CD4-positive, alpha-beta T cell (primary cell): ENCODE measurements around the gene OPRM1. TPM values are rescaled to one million over a fixed set of nuclear protein-coding genes. Genes with fewer than 3 reads are reported as not detected.
"Not testable (repeated sequence)": the region's sequence is repeated elsewhere in the genome, so short reads cannot be mapped to it uniquely, and the experiment has no call there.

Source experiments
- ATAC-seq: fragments of 200-7000 bp; cut with Tn5 transposase; one replicate; pipeline ENCODE4 v1.10.0; 2022; ENCODE audit warnings: mild to moderate bottlenecking; ENCODE audit not compliant: poor library complexity
- CTCF ChIA-PET: fragments of 350-600 bp; sonication (Branson Sonifier 250); formaldehyde crosslinking; loops from one replicate; lab custom pipeline; 2021; ENCODE audit warnings: antibody characterized with exemption, inconsistent platforms; lab: Charles Lee
- POLR2A ChIA-PET: fragments of 350-600 bp; sonication (Branson Sonifier 250); formaldehyde crosslinking; loops from one replicate; lab custom pipeline; 2021; ENCODE audit warnings: antibody characterized with exemption, inconsistent platforms; lab: Charles Lee
- DNase-seq, 14 experiments: peaks; one replicate each; pipeline ENCODE4 v3.0.0-alpha.2; 2013 to 2020; ENCODE audit warnings: mixed read lengths in 2 of 14
- H3K27ac ChIP-seq, 2 donors: one replicate each; pipeline versions ENCODE4 v1.5.1 to v1.7.0; 2013; ENCODE audit warnings: low read length in 2 of 2, low read depth in 1 of 2, mild to moderate bottlenecking in 1 of 2
- H3K27me3 ChIP-seq, 2 experiments: 1 replicate in 1 of 2; 2 replicates in 1 of 2; pipeline versions ENCODE4 v1.6.1 to v1.7.0; 2013; ENCODE audit warnings: low read length in 2 of 2, control low read depth in 1 of 2, mild to moderate bottlenecking in 1 of 2, moderate library complexity in 1 of 2; ENCODE audit not compliant: insufficient read depth in 2 of 2, control insufficient read depth in 1 of 2
- H3K36me3 ChIP-seq: one replicate; pipeline ENCODE4 v1.6.1; 2013; ENCODE audit warnings: low read length, control low read depth; ENCODE audit not compliant: insufficient read depth
- H3K4me1 ChIP-seq: one replicate; pipeline ENCODE4 v1.6.1; 2013; ENCODE audit warnings: low read length, control low read depth; ENCODE audit not compliant: insufficient read depth
- H3K4me3 ChIP-seq: one replicate; pipeline ENCODE4 v1.5.1; 2013; ENCODE audit warnings: mild to moderate bottlenecking, low read length, moderate library complexity
- H3K9me3 ChIP-seq, 2 experiments: 1 replicate in 1 of 2; 2 replicates in 1 of 2; pipeline versions ENCODE4 v1.6.1 to v1.7.0; 2013; ENCODE audit warnings: low read length in 2 of 2, mild to moderate bottlenecking in 2 of 2, control low read depth in 1 of 2, moderate library complexity in 1 of 2; ENCODE audit not compliant: control insufficient read depth in 1 of 2, insufficient read depth in 1 of 2
- H3K27ac Mint-ChIP-seq: one replicate; pipeline ENCODE4 v1.8.0; 2020; ENCODE audit warnings: mixed read lengths
- H3K27me3 Mint-ChIP-seq: one replicate; pipeline ENCODE4 v1.8.0; 2021; ENCODE audit warnings: mixed read lengths
- H3K36me3 Mint-ChIP-seq: one replicate; pipeline ENCODE4 v1.8.0; 2021; ENCODE audit warnings: low read depth, mixed read lengths
- H3K4me1 Mint-ChIP-seq: one replicate; pipeline ENCODE4 v1.8.0; 2021; ENCODE audit warnings: low read depth, mixed read lengths
- H3K4me3 Mint-ChIP-seq: one replicate; pipeline ENCODE4 v1.8.0; 2020; ENCODE audit warnings: mild to moderate bottlenecking, mixed read lengths
- H3K9me3 Mint-ChIP-seq: one replicate; pipeline ENCODE4 v1.8.0; 2020; ENCODE audit warnings: mixed read lengths
- intact Hi-C, 2 experiments: fragments of 100-400 bp; cut with DNase I in 1 of 2; cut with micrococcal nuclease in 1 of 2; formaldehyde crosslinking; loops; one replicate each; pipeline versions ENCODE4 v1.15.1 to v1.9.0; 2023 to 2025; cut with DNase I, micrococcal nuclease
- total RNA-seq, 174 experiments: library from RNA in 2 of 174; stranded (reverse) in 2 of 174; gene quantifications; one replicate each; pipeline ENCODE4 v1.2.3 and lab custom pipeline; 2021 to 2026
- TF ChIP-seq, protein P1 (sequence below): fragments of 200-600 bp; IDR thresholded peaks from one replicate; pipeline ENCODE4 v1.8.0; 2022; ENCODE audit warnings: antibody characterized with exemption, mild to moderate bottlenecking

OPRM1 gene
- total RNA-seq, 2 experiments from 2014 or later, result not detected

DNA sequence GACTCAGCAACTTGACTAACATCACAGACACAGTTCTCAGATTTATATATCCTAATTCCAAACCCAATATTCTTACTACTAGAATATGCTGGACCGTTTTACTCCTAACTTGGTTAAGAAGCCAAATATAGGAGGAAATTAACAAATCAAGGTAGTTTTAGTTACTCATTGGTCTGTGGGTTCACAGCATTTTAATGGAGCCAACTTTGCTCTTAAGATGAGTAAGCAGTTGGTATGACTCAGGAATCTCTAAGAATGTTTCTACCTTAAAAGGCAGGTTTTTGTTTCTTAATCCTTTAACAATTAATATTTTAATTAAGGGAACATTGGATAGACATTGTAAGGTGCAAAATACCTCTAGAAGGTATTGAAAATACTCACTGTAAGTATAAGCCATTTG is 31.6 kb downstream of the OPRM1 start:
- TF ChIP-seq, protein P1, sequence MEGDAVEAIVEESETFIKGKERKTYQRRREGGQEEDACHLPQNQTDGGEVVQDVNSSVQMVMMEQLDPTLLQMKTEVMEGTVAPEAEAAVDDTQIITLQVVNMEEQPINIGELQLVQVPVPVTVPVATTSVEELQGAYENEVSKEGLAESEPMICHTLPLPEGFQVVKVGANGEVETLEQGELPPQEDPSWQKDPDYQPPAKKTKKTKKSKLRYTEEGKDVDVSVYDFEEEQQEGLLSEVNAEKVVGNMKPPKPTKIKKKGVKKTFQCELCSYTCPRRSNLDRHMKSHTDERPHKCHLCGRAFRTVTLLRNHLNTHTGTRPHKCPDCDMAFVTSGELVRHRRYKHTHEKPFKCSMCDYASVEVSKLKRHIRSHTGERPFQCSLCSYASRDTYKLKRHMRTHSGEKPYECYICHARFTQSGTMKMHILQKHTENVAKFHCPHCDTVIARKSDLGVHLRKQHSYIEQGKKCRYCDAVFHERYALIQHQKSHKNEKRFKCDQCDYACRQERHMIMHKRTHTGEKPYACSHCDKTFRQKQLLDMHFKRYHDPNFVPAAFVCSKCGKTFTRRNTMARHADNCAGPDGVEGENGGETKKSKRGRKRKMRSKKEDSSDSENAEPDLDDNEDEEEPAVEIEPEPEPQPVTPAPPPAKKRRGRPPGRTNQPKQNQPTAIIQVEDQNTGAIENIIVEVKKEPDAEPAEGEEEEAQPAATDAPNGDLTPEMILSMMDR, result no peak
- H3K36me3 Mint-ChIP-seq, result no peaks in the 10 kb centered on the region
- POLR2A ChIA-PET, result no interaction called here
- Histone ChIP-seq H3K4me3 (no peak overlapping the region), H3K4me1 (no peaks in the 10 kb centered on the region), H3K9me3 (no peaks in the 10 kb centered on the region), H3K27me3 (peaks cover 0 to 4% of the 10 kb centered on the region in 2 experiments), H3K36me3 (no peaks in the 10 kb centered on the region), H3K27ac (no peak overlapping the region)
- CTCF ChIA-PET, result no interaction called here
- H3K4me1 Mint-ChIP-seq, result no peaks in the 10 kb centered on the region
- ATAC-seq, result no peak
- intact Hi-C loops, result no loop called here
- H3K27me3 Mint-ChIP-seq, result peaks cover 26% of the 10 kb centered on the region
- no peak for DNase-seq
- H3K4me3 Mint-ChIP-seq, result no peak overlapping the region
- no peaks in the 10 kb centered on the region for H3K9me3 Mint-ChIP-seq
- H3K27ac Mint-ChIP-seq, result no peak overlapping the region

DNA sequence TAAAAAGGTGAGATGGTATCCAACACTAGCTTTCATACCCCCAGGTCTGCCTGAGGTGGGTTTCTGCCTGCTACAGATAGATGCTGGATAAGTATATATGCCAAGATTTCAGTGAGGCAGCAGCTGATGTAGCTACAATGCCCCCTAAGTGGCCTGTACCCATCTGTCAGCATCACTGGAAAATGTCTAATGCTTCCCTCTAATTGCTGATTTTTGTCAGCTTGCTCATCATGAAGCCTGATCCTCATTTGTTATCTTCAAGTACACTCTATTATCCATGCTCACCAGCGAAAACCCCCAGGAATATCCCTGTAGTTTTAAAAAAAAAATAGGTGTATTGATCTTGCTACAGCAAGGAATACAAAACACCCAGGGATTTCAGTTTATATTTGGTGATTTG is 32.2 kb downstream of the OPRM1 start:
- no peak overlapping the region for H3K4me3 ChIP-seq
- intact Hi-C loops, result no loop called here
- Mint-ChIP-seq H3K4me1 (no peaks in the 10 kb centered on the region), H3K27me3 (peaks cover 26% of the 10 kb centered on the region), H3K27ac (no peak overlapping the region), H3K9me3 (no peaks in the 10 kb centered on the region), H3K4me3 (no peak overlapping the region), H3K36me3 (no peaks in the 10 kb centered on the region)
- no peak overlapping the region for H3K27ac ChIP-seq
- peaks cover 0 to 4% of the 10 kb centered on the region in 2 experiments for H3K27me3 ChIP-seq
- TF ChIP-seq, protein P1, result no peak
- no peak for DNase-seq
- ChIA-PET POLR2A (no interaction called here), CTCF (no interaction called here)
- H3K9me3 ChIP-seq, result no peaks in the 10 kb centered on the region
- no peaks in the 10 kb centered on the region for H3K4me1 ChIP-seq
- H3K36me3 ChIP-seq, result no peaks in the 10 kb centered on the region
- no peak for ATAC-seq

DNA sequence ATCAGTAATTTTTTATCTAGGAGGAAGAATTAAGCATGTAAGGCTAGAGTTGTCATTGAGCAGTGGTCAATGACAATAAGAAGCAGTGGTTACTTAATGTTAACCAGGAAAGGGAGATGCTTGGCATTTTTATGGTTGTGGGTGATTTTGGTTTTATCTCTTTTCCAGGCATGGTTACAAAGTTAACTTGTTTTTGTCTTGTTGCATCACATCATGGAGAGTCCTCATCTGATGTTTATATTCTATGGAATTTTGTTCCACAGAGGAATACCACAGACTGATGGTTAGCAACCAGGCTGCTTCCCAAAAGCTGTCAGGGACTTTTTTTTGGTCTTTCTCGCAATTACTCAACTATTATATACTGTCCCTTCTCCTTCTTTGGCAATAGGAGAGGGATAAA is 32.7 kb downstream of the OPRM1 start:
- Mint-ChIP-seq H3K4me3 (no peak overlapping the region), H3K36me3 (no peaks in the 10 kb centered on the region), H3K9me3 (no peaks in the 10 kb centered on the region), H3K4me1 (no peaks in the 10 kb centered on the region), H3K27ac (no peak overlapping the region), H3K27me3 (peaks cover 30% of the 10 kb centered on the region)
- Histone ChIP-seq H3K36me3 (no peaks in the 10 kb centered on the region), H3K27ac (no peak overlapping the region), H3K9me3 (no peaks in the 10 kb centered on the region), H3K4me3 (no peak overlapping the region), H3K27me3 (peaks cover 0 to 4% of the 10 kb centered on the region in 2 experiments), H3K4me1 (no peaks in the 10 kb centered on the region)
- TF ChIP-seq, protein P1, result no peak
- CTCF ChIA-PET, result no interaction called here
- no peak for DNase-seq
- ATAC-seq, result no peak
- POLR2A ChIA-PET, result no interaction called here
- intact Hi-C loops, result no loop called here

DNA sequence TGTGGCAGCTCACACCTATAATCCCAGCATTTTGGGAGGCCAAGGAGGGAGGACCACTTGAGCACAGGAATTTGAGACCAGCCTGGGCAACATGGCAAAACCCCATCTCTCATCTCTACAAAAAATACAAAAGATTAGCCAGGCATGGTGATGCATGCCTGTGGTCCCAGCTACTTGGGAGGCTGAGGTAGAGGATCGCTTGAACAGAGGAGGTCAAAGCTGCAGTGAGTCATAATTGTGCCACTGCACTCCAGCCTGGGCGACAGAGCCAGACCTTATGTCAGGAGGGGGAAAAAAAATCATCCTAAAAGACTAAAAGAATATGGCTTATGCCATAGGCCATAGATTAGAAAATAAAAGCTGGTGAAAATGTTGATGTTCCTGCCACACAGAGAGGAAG is 39.6 kb downstream of the OPRM1 start:
- H3K4me1 ChIP-seq, H3K27ac Mint-ChIP-seq, CTCF ChIA-PET, H3K27me3 ChIP-seq, H3K4me3 ChIP-seq, H3K4me1 Mint-ChIP-seq, H3K9me3 ChIP-seq, intact Hi-C loops, H3K4me3 Mint-ChIP-seq, H3K27ac ChIP-seq, H3K36me3 ChIP-seq, DNase-seq, ATAC-seq, H3K27me3 Mint-ChIP-seq, H3K36me3 Mint-ChIP-seq, POLR2A ChIA-PET, H3K9me3 Mint-ChIP-seq: not testable (repeated sequence)
